KMS-11 (cell line): ENCODE measurements around the gene MOB1B.

Source experiments
- H2AFZ ChIP-seq: fragments of 200-600 bp; sonication (generic); 2 replicates; pipeline ENCODE4 v1.6.1; 2016; ENCODE audit warnings: antibody characterized with exemption, mixed run types, low read depth
- H3K27ac ChIP-seq: fragments of 200-600 bp; sonication (generic); 2 replicates; pipeline ENCODE4 v1.6.1; 2016; ENCODE audit warnings: mild to moderate bottlenecking, mixed run types
- H3K27me3 ChIP-seq: fragments of 200-600 bp; sonication (generic); 2 replicates; pipeline ENCODE4 v1.6.1; 2017; ENCODE audit warnings: mild to moderate bottlenecking, low read depth, mixed run types, moderate library complexity; ENCODE audit not compliant: insufficient read depth
- H3K36me3 ChIP-seq: fragments of 200-600 bp; sonication (generic); 2 replicates; pipeline ENCODE4 v1.6.1; 2017; ENCODE audit warnings: mild to moderate bottlenecking, mixed run types; ENCODE audit not compliant: insufficient read depth
- H3K4me1 ChIP-seq: fragments of 200-600 bp; sonication (generic); 2 replicates; pipeline ENCODE4 v1.6.1; 2016; ENCODE audit warnings: mild to moderate bottlenecking, low read depth, mixed run types; ENCODE audit not compliant: poor library complexity, severe bottlenecking
- H3K4me2 ChIP-seq: fragments of 200-600 bp; sonication (generic); 2 replicates; pipeline ENCODE4 v1.7.0; 2016; ENCODE audit warnings: mild to moderate bottlenecking, mixed run types
- H3K4me3 ChIP-seq: fragments of 200-600 bp; sonication (generic); IDR thresholded peaks from 2 replicates; pipeline ENCODE4 v1.6.1; 2017; ENCODE audit warnings: low read depth, low read length, mixed read lengths; ENCODE audit not compliant: insufficient read depth
- H3K79me2 ChIP-seq: fragments of 200-600 bp; sonication (generic); 2 replicates; pipeline ENCODE4 v1.6.1; 2016; ENCODE audit warnings: low read depth, mixed run types; ENCODE audit not compliant: insufficient read depth
- H3K9ac ChIP-seq: fragments of 200-600 bp; sonication (generic); 2 replicates; pipeline ENCODE4 v1.6.1; 2016; ENCODE audit warnings: mild to moderate bottlenecking, mixed run types
- H4K20me1 ChIP-seq: fragments of 200-600 bp; sonication (generic); 2 replicates; pipeline ENCODE4 v1.6.1; 2016; ENCODE audit warnings: mild to moderate bottlenecking, mixed run types; ENCODE audit not compliant: insufficient read depth
- TF ChIP-seq, protein P1 (sequence below): fragments of 200-600 bp; sonication (generic); conservative IDR thresholded peaks from 2 replicates; pipeline ENCODE4 v1.6.1; 2017; ENCODE audit warnings: low read depth, mild to moderate bottlenecking, antibody characterized with exemption, low read length, moderate library complexity, mixed read lengths

Gene MOB1B

DNA sequence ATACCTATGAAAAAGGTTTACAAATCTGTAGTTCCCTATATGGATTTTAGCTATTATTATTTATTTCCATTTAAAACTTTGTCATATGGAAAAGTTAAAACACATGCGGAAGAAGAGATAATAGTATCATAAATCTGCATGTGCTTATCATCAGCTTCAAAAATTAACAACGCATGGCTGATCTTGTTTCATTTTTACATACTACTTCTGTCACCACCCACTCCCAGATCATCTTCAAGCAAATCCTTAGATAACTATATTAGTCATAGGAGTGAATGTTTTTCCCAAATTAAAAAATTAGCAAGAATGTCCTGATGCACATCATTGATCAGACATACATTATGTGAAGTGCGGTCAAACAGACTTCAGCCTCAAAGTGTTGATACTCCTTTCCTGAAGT, 24.6 kb upstream of the MOB1B start:
- TF ChIP-seq, protein P1, sequence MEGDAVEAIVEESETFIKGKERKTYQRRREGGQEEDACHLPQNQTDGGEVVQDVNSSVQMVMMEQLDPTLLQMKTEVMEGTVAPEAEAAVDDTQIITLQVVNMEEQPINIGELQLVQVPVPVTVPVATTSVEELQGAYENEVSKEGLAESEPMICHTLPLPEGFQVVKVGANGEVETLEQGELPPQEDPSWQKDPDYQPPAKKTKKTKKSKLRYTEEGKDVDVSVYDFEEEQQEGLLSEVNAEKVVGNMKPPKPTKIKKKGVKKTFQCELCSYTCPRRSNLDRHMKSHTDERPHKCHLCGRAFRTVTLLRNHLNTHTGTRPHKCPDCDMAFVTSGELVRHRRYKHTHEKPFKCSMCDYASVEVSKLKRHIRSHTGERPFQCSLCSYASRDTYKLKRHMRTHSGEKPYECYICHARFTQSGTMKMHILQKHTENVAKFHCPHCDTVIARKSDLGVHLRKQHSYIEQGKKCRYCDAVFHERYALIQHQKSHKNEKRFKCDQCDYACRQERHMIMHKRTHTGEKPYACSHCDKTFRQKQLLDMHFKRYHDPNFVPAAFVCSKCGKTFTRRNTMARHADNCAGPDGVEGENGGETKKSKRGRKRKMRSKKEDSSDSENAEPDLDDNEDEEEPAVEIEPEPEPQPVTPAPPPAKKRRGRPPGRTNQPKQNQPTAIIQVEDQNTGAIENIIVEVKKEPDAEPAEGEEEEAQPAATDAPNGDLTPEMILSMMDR, result no peak
- Histone ChIP-seq H3K4me1 (no peaks in the 10 kb centered on the region), H3K27me3 (no peaks in the 10 kb centered on the region), H3K4me2 (no peak overlapping the region), H4K20me1 (no peaks in the 10 kb centered on the region), H3K79me2 (no peaks in the 10 kb centered on the region), H3K4me3 (no peak overlapping the region), H2AFZ (no peak overlapping the region), H3K27ac (no peak overlapping the region), H3K9ac (no peak overlapping the region), H3K36me3 (no peaks in the 10 kb centered on the region)

DNA sequence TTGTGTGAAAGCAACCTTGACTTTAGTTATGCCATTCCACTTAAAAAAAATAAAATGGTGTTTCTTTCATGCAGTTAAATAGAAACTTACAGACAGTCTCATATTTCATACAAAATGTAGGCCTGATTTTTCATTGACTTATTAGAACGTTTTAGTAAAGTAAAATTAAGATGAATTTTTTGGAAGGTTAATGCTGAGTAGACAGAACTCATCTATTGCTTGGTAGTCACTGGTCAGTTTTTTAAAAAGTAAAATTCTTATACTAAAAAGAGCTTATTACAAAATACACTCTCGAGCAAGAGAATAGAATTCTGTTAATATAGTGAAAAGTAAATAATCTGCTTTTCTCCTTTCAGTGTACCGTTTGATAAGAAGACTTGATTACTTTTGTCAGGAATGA, 21.4 kb upstream of the MOB1B start:
- TF ChIP-seq, protein P1, result no peak
- Histone ChIP-seq H2AFZ (no peak overlapping the region), H3K79me2 (no peaks in the 10 kb centered on the region), H3K27ac (no peak overlapping the region), H4K20me1 (no peaks in the 10 kb centered on the region), H3K4me1 (no peaks in the 10 kb centered on the region), H3K27me3 (no peaks in the 10 kb centered on the region), H3K4me3 (no peak overlapping the region), H3K9ac (no peak overlapping the region), H3K36me3 (no peaks in the 10 kb centered on the region), H3K4me2 (no peak overlapping the region)

DNA sequence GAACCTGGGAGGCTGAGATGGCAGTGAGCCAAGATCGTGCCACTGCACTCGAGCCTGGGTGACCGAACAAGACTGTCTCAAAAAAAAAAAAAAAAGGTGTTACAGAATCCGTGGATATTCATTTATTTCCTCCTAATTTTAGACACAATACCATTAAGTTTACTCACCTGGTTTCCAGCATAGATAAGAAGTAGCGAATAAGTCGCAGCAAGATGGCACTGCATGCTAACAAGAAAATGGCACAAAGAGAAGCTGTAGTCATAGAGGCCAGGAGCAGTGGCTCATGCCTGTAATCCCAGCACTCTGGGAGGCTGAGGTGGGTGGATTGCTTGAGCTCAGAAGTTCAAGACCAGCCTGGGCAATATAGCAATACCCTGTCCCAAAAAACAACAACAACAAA, 17.0 kb upstream of the MOB1B start:
- Histone ChIP-seq H2AFZ (no peak overlapping the region), H3K27me3 (no peaks in the 10 kb centered on the region)
- TF ChIP-seq, protein P1, result no peak

DNA sequence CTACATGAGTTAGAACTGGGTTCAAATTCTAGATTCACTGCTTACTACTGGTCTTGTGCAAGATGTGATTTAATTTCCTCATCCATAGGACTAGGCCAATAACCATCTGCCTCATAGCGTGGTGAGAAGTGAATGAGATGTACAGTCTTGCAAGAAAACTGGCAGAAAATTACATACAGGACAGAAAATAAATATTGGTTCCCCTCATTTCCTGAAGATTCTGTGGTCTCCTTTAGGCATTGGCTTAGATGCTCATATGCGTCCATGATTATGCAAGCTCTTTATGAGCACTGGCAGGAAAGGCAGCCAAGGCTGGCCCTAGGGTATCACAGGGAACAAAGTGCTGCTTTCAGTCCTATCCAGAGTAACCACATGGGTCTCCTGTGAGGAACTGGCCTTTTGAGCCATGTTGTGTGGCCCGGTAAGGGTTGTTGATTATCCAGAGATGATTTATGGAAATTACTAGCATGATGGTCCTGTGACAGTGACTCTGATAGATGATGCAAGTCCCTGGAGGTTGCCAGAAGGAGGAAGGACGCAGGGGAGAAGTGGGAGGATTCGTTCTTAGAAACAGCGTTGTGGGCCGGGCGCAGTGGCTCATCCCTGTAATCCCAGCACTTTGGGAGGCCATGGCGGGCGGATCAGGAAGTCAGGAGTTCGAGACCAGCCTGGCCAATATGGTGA, 9.9 kb upstream of the MOB1B start:
- Histone ChIP-seq H3K4me3 (no peak overlapping the region), H3K27ac (no peak overlapping the region), H3K27me3 (no peaks in the 10 kb centered on the region), H4K20me1 (no peaks in the 10 kb centered on the region), H3K9ac (no peak overlapping the region), H3K79me2 (no peaks in the 10 kb centered on the region), H3K4me2 (no peak overlapping the region), H2AFZ (no peak overlapping the region), H3K4me1 (peaks cover 26% of the 10 kb centered on the region), H3K36me3 (no peaks in the 10 kb centered on the region)
- TF ChIP-seq, protein P1, result no peak

More for the DNA sequence above, 17.0 kb upstream of the MOB1B start:
- no peaks in the 10 kb centered on the region for H3K79me2 ChIP-seq
- no peak overlapping the region for H3K4me2 ChIP-seq
- H3K9ac ChIP-seq, result no peak overlapping the region
- no peaks in the 10 kb centered on the region for H4K20me1 ChIP-seq
- H3K4me1 ChIP-seq, result no peaks in the 10 kb centered on the region
- H3K27ac ChIP-seq, result no peak overlapping the region
- H3K4me3 ChIP-seq, result no peak overlapping the region
- no peaks in the 10 kb centered on the region for H3K36me3 ChIP-seq
